AG09319 (cell line): ENCODE results near the gene XPO4.
A peak's percentile ranks its signal among the peaks of the same experiment; 100 is the strongest.
"Not testable (repeated sequence)": the region's sequence is repeated elsewhere in the genome, so short reads cannot be mapped to it uniquely, and the experiment has no call there.

Source experiments
- DNase-seq: peaks from one replicate; pipeline ENCODE4 v3.0.0-alpha.2; 2010; ENCODE audit warnings: low read depth; ENCODE audit errors: extremely low read depth
- TF ChIP-seq, protein P1 (sequence below): IDR thresholded peaks from 2 replicates; pipeline ENCODE4 v1.5.1; 2011; ENCODE audit warnings: low read depth, mild to moderate bottlenecking, inconsistent platforms, low read length, moderate library complexity

XPO4 gene

GRCh38 chr13:20902438-20903163 lies at the start of gene XPO4:
Gene XPO4 (minus strand): TSS chr13:20902746. CDS start chr13:20902738, 8 bp downstream.
- peak; percentile 30 for DNase-seq
- TF ChIP-seq, protein P1, sequence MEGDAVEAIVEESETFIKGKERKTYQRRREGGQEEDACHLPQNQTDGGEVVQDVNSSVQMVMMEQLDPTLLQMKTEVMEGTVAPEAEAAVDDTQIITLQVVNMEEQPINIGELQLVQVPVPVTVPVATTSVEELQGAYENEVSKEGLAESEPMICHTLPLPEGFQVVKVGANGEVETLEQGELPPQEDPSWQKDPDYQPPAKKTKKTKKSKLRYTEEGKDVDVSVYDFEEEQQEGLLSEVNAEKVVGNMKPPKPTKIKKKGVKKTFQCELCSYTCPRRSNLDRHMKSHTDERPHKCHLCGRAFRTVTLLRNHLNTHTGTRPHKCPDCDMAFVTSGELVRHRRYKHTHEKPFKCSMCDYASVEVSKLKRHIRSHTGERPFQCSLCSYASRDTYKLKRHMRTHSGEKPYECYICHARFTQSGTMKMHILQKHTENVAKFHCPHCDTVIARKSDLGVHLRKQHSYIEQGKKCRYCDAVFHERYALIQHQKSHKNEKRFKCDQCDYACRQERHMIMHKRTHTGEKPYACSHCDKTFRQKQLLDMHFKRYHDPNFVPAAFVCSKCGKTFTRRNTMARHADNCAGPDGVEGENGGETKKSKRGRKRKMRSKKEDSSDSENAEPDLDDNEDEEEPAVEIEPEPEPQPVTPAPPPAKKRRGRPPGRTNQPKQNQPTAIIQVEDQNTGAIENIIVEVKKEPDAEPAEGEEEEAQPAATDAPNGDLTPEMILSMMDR, result no peak

DNA sequence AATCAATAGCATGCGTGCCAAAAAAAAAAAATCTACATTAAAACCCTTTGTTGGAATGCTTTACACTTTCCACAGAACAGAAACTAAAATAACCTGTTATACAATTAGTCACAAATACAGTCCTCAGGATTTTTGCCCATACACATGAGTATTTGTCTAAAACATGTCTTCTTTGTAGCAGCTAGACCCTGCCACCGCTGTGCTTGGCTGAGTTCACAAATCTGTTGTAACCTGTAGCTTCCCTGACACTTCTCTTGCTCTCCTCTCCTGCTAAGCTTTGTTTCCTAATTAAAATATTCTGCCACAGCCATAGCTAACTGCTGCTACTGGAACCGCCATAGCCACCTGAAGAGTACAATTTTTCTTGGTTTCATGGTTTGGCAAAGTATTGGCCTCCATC lies 45.5 kb upstream of the XPO4 start:
- not testable (repeated sequence) for DNase-seq

DNA sequence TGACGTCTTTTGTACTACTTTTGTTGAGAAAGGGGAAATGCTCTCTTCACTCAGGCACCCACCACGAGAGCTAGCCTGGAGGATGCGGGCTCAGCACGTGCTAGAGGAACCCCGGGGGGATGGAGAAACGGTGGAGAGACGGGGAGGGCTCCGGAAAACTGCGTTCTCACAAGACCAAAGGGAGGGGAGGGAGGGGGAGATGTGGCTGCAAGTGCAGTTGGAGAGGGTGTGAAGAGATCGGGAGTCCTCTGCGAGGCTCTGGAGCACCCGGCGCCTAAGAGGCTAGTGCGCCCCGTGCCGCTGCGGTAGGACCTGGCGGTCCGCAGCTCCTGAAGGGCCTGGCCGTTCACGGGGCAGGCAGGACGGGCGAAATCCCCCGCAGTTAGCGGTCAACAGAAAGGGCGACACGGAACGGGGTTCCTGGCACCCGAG lies 43.4 kb upstream of the XPO4 start:
- TF ChIP-seq, protein P1, result no peak
- no peak for DNase-seq

DNA sequence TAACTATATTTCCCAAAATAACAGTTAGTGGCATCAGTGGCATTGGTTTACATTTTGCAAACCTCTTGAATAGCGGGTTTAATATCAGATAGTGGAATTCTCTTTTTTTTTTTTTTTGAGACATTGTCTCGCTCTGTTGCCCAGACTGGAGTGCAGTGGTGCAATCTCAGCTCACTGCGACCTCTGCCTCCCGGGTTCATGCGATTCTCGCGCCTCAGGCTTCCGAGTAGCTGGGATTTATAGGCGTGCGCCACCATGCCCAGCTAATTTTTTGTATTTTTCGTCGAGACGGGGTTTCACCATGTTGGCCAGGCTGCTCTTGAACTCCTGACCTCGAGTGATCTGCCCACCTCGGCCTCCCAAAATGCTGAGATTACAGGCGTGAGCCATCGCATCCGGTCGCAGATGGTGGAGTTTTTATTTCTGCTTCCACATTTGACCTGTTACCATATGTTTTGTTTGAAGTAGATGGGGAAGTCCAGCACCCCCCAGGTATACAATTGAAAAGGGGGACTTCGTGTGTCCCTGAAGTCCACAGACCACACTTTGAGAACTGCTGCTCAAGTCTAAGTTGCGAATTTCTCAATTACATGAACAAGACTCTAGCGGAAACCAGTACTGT lies 40.5 kb upstream of the XPO4 start:
- TF ChIP-seq, protein P1, result no peak
- DNase-seq, result no peak

DNA sequence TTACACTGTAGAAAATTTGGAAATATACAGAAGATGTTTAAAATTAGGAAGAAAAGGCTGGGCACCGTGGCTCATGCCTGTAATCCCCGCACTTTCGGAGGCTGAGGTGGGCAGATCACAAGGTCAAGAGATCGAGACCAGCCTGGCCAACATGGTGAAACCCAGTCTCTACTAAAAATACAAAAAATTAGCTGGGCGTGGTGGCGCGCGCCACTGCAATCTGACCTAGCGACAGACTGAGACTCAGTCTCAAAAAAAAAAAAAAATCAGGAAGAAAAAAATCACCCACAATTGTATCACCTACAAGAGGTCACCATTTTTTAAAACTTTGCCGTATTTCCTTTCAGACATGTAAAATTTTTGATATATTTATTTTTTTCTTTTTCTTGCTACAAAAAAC lies 38.0 kb upstream of the XPO4 start:
- not testable (repeated sequence) for DNase-seq

GRCh38 chr13:20940083-20940482 lies 37.5 kb upstream of the XPO4 start:
- peak; percentile 8 for DNase-seq
- TF ChIP-seq, protein P1, result no peak

DNA sequence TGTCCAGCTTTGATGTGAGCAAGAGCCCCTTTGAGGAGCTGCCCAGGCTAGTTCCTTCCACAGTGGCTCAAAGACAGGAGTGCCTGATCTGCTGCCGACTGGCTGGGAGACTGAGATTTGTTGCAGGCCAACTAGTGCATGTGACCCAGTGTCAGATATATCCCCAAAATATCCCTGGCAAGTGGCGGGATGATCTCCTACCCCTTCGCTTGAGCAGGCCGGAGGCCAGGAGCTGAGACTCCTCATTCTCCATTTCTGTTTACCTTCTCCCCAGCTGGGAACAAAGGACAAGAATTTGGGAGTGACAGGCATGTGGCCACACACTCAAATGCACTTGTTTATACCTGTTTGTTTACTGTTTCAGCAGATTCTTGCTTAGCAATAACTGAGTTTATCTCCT lies 37.1 kb upstream of the XPO4 start:
- TF ChIP-seq, protein P1, result no peak

GRCh38 chr13:20938302-20938701 lies 35.8 kb upstream of the XPO4 start:
- DNase-seq, result no peak
- TF ChIP-seq, protein P1, result no peak

More for the DNA sequence above, 37.1 kb upstream of the XPO4 start:
- DNase-seq, result no peak
